HG03175 (cell line): ENCODE data around the gene AP3S2.

Experiments
- ATAC-seq: cut with Tn5 transposase; IDR thresholded peaks from one replicate; pipeline ENCODE4 v1.9.1; 2021; ENCODE audit warnings: mild to moderate bottlenecking, moderate library complexity; ENCODE audit not compliant: unreplicated experiment

Gene AP3S2

GRCh38 chr15:89818287-89818686 lies 75.5 kb downstream of the AP3S2 start:
- no peak for ATAC-seq

GRCh38 chr15:89817701-89818280 lies 76.0 kb downstream of the AP3S2 start:
- no peak for ATAC-seq

GRCh38 chr15:89815769-89816168 lies 78.0 kb downstream of the AP3S2 start:
- no peak for ATAC-seq

- ATAC-seq, result no peak
Measured at GRCh38 chr15:89814112-89814742, 79.6 kb downstream of the AP3S2 start.

GRCh38 chr15:89813381-89814111 lies 80.2 kb downstream of the AP3S2 start:
- no peak for ATAC-seq

- no peak for ATAC-seq
Measured at GRCh38 chr15:89812847-89813320, 80.9 kb downstream of the AP3S2 start.

- no peak for ATAC-seq
Measured at GRCh38 chr15:89812011-89812846, 81.6 kb downstream of the AP3S2 start.

- ATAC-seq, result no peak
Measured at GRCh38 chr15:89810837-89811236, 83.0 kb downstream of the AP3S2 start.

GRCh38 chr15:89809787-89810148 lies 84.0 kb downstream of the AP3S2 start:
- no peak for ATAC-seq

- ATAC-seq, result no peak
Measured at GRCh38 chr15:89809093-89809786, 84.6 kb downstream of the AP3S2 start.

- no peak for ATAC-seq
Measured at GRCh38 chr15:89808160-89808870, 85.5 kb downstream of the AP3S2 start.

GRCh38 chr15:89807689-89808088 lies 86.1 kb downstream of the AP3S2 start:
- ATAC-seq, result no peak

GRCh38 chr15:89806559-89807550 lies 86.9 kb downstream of the AP3S2 start:
- no peak for ATAC-seq

- ATAC-seq, result no peak
Measured at GRCh38 chr15:89806210-89806558, 87.6 kb downstream of the AP3S2 start.

GRCh38 chr15:89805241-89806209 lies 88.3 kb downstream of the AP3S2 start:
- ATAC-seq, result no peak

GRCh38 chr15:89803941-89804800 lies 89.6 kb downstream of the AP3S2 start:
- no peak for ATAC-seq
